DMS153 (cell line): Measurements from ENCODE around the gene HS3ST5.
A peak's percentile ranks its signal among the peaks of the same experiment; 100 is the strongest.
"Not testable (repeated sequence)": the region's sequence is repeated elsewhere in the genome, so short reads cannot be mapped to it uniquely, and the experiment has no call there.

ENCODE experiments used
- DNase-seq: peaks from one replicate; lab custom pipeline; 2025; lab: John Stamatoyannopoulos, UW

Gene HS3ST5

DNA sequence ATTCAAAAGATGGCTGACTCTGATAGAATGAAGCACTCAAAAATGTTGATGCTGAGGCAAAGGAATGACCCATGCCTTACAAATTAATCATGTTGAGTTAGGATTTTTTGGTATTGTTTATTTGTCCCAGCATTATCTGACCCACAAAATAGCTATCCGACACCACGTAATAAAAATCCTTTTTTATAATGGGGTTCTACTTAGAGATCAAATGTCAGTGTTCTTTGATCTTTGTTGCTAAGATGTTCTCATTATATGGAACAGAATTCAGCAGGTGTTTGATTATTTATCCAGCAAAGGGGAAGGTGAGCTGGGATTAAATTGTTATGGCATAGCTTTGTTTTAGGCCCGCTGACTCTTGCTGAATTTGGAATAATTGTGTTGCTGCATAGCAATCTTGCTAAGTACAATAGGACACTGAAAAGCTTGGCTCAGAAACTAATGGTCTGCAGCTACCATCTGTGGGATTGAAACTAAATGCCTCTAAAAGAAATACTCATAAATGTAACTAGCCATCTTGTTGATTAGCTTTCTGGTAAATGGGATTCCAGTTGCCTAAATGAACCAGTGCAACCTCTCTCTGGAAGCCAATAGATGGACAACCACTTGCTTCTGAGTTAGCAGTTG, 191.6 kb downstream of the HS3ST5 start:
- no peak for DNase-seq

DNA sequence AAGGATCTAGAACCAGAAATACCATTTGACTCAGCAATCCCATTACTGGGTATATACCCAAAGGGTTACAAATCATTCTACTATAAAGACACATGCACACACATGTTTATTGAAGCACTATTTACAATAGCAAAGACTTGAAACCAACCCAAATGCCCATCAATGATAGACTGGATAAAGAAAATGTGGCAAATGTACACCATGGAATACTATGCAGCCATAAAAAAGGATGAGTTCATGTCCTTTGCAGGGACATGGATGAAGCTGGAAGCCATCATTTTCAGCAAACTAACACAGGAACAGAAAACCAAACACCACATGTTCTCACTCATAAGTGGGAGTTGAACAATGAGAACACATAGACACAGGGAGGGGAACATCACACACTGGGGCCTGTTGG, 193.6 kb downstream of the HS3ST5 start:
- DNase-seq, result not testable (repeated sequence)

DNA sequence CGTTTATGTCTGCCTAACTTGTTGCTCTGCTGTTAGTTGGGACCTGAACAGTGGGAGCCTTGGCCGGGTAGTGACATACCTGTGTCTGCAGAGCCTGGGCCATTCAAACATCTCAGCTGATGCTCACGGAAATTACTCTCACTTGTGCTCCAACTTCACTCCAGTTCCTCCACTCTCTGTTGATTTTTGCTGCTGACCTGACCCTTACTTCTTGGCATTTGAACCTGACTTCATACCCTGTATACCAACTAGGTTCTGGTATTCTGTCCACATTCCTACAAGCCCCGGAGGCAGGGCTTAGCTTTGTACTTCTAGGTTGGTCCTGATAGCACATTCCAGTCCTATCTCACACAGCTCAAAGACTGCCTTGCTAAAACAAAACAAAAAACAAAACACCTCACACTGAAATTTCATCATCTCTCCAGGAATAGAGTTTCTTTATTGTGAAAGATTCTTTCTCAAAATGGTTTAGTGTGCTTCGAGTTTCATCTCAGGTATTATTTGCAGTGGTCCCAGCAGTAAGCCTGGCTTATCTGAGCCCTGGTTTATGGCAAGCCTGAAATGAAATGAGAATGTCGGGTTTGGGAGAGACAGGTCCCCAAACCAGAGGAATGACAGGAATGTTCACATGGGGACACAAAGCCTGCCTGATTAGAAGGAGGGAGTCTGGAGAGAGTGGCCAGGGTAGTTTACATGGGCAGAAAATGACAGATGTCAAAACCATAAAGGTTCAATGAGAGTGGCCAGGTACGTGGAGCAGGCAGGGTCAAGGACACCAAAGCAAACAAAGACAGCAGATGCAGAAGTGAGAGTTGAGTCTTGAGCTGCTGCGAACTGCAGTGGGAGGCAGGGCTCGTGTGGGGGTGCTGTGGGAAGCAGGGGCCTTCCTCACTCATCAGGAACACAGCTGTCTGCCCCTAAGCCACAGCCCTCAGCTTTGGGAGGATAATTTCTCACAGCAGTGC, 197.7 kb downstream of the HS3ST5 start:
- DNase-seq, result no peak

- no peak for DNase-seq
Observed at GRCh38 chr6:114142258-114142657, 200.6 kb downstream of the HS3ST5 start.

DNA sequence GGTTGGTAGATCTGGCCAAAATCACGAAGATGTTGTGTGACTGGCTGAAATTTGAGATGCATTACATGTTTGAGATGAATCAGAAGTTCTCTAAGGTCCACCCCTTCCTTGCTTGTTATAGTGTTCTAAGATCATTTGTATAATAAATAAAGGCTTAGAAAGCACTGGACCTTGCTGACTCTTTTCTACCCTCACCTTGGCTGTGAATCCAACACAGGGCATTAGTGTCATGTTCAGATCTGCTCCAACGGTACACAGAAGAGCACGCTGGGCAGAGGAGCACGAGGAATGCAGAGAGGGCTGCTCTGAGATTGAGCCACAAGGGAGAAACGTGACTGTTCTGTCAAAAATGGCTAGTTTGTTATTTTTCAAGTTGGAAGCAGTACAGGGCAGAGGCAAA, 202.4 kb downstream of the HS3ST5 start:
- DNase-seq, result no peak

GRCh38 chr6:114138577-114139248, 204.1 kb downstream of the HS3ST5 start:
- DNase-seq, result no peak

DNA sequence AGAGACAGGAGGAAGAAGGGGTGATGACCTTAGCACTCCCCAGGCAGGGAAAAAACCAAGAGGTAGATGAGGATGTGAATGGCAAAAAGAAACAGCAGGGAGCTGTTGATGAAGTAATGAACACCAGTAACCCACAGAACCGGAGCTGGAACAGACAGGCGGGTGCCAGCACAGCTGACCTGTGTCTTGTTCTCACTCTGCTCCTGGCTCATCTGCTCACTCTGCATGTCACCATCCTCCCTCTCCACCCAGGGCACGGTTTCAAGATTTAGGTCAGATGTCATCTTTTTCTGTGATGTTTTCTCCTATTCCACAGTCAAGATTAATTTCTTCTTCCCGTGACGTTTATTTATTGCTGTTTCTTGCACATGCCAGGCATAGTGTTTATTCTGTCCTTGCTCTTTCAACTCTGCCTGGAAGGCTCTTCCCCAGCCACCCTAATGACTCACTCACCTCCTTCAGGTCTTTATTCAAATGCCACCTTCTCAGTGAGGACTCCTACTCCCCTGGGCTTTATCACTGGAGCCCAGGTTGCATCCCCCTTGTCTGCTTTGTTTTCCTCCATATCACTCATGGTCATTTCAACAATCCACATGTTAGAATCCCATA, 207.4 kb downstream of the HS3ST5 start:
- DNase-seq, result no peak

- no peak for DNase-seq
Observed at GRCh38 chr6:114133816-114134215, 209.0 kb downstream of the HS3ST5 start.

- DNase-seq, result no peak
Observed at GRCh38 chr6:114131945-114132344, 210.9 kb downstream of the HS3ST5 start.

- DNase-seq, result no peak
Observed at GRCh38 chr6:114125576-114125975, 217.2 kb downstream of the HS3ST5 start.

- DNase-seq, result no peak
Observed at GRCh38 chr6:114121913-114122662, 220.7 kb downstream of the HS3ST5 start.

DNA sequence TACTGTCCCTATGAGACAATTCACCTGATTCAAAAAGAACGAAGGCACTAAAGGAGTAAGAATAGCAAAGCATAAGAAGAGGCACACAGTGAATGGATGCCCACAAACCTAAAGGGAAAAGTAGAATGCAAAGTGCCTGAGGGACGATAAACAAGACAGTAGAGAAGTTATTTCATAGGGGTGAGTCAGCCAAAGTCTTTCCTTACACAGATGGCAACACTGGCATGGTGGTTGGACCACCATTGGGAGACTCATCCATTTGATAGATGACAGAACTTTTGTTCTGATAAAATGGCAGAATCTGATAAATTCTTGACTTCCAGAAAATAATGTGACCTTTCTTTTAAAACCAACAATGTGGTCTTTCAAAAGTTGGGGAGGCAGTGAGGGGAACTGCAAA, 223.8 kb downstream of the HS3ST5 start:
- DNase-seq, result no peak

GRCh38 chr6:114115652-114116051, 227.2 kb downstream of the HS3ST5 start:
- no peak for DNase-seq

DNA sequence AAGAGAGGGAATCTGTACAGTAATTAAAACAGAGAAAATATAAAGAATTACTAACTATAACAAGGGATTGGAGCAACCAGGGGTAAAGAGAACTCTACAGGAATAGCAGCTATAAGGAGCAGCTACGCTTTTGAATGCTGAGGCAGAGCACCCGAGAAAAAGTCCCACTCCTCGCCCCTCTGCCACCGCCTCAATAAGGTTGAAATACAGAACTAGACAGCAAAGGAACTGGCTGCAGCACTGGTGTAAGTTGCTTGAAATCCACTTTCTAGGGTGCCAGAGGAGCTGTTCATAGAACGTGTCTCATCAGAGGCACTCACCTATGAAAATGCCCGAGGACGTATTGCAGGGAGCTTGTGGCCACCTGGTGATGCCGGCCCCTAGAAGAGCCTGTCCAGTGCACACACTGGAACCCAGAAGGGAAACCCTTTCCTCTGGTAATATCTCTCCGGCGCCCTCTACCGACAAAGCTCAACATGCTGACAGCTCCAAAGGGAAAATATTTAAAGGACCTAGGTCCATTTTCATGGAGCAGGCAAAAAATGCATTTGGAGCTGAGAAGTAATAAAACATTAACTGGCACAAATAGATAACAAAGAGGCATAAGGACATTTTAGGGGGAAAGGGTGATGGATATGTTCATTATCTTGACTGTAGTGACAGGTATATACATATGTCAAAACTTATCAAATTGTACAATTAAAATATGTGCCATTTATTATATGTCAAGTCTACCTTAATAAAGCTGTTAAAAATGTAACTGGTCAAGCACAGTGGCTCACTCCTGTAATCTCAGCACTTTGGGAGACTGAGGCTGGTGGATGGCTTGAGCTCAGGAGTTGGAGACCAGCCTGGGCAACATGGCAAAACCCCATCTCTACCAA, 234.5 kb downstream of the HS3ST5 start:
- peak; percentile 18 for DNase-seq

DNA sequence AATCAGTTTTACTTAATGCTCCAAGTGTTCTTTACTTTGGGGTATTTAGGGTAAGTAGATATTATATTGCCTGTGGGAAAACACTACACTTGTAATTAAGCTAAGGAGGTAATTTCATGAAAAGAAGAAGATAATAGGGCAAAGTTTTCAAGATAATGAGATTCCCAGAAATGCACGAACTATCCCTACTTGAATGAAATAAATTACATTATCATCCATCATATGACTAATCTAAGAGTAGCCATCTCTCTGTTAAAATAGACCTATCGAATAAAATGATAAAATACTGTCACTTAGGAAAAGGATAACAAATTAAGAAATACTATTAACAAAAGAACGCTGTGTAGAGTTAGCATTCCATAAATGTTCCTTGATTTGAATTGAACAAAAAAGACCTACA, 236.8 kb downstream of the HS3ST5 start:
- no peak for DNase-seq

DNA sequence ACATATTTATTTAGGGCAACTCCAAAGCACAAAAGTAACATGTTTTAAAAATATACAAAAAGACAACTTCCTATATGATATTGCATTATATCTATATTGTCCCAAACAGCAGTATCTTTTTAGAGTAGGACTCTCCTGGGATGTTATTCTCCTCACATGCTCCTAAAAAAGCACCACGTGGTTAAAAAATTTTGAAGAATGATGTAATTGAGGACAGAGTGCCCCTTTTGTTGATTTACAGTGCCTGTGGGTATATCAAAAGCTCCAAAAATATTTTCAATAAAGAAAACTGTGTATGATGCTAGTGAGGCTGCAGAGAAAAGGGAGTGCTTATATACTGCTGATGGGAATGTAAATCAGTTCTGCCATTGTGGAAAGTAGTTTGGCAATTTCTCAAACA, 241.6 kb downstream of the HS3ST5 start:
- no peak for DNase-seq

DNA sequence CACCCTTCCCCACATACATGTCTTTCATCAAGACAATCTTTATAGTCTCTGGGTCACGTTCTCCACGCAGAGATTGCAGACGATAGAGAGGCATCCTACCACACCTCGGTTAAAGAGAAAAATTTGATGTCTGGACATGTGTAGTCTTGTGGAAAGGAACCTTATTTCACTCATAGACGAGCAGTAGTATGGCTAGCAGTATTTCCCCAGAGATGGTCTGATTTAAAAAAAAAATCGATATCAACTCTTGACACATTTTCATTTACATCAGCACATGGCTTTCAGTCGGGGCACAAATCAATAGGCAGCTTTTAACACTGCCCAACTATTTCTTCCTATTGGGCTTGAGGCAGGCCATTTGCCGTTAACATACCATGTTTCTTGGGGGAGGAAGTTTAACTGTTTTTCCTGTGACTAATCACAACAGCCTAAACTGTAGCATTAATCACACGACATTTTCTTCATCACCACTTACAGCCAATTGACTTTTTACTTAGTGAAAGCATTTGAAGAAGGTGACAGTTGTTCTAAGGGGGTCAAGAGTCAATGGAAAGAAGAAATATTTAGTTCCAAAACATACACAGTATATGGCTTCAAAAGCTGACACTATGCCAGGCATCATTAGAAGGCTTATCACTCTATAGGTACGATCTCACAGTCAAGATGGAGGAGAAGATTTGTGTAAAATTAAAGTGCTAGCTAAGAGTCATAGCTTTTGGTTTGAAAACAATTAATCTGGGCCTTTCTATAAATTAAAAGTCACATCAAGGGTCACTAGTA, 242.4 kb downstream of the HS3ST5 start:
- DNase-seq, result no peak

- DNase-seq, result no peak
Observed at GRCh38 chr6:114096561-114097172, 246.2 kb downstream of the HS3ST5 start.

DNA sequence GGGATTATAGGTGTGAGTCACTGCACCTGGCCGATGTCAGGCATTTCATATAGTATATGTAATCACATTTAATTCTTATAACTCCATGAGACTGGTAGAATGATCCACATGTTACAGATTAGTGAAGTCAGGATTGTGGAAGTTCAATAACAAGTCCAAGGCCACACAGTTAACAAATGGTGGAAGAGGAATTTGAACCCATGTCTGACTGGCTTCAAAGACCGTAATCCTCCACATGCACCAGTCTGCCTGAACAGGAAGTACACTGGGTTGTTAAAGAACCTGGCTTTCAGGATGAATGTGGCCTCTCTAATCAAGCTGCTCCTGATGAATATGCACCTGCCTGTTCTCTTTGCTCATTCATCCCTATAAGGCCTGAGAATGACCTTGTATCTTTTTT, 249.9 kb downstream of the HS3ST5 start:
- peak; percentile 14 for DNase-seq
